Bronchial epithelial cell (primary cell): ENCODE results near the gene ATP8B3. TPM values are rescaled to one million over a fixed set of nuclear protein-coding genes. Genes with fewer than 3 reads are reported as not detected.
"Not testable (repeated sequence)": the region's sequence is repeated elsewhere in the genome, so short reads cannot be mapped to it uniquely, and the experiment has no call there.

ENCODE experiments used
- DNase-seq: peaks from one replicate; pipeline ENCODE4 v3.0.0-alpha.2; 2010; ENCODE audit warnings: low read depth
- FAIRE-seq: peaks from 2 replicates; lab custom pipeline; 2011; peaks lifted over from hg19 to GRCh38; lab: Jason Lieb, UNC
- H3K27me3 ChIP-seq: 2 replicates; pipeline ENCODE4 v1.5.1; 2011; ENCODE audit warnings: low read length; ENCODE audit not compliant: control insufficient read depth, insufficient read depth
- H3K36me3 ChIP-seq: 2 replicates; pipeline ENCODE4 v1.5.1; 2011; ENCODE audit warnings: low read length; ENCODE audit not compliant: control insufficient read depth, insufficient read depth
- H3K4me3 ChIP-seq: 2 replicates; pipeline ENCODE4 v1.5.1; 2011; ENCODE audit warnings: mild to moderate bottlenecking, low read depth, low read length, control low read depth
- CTCF ChIP-seq: IDR thresholded peaks from 2 replicates; pipeline ENCODE4 v1.5.1; 2011; ENCODE audit warnings: mild to moderate bottlenecking, moderate library complexity, low read length, control low read depth, inconsistent platforms; ENCODE audit not compliant: insufficient read depth, severe bottlenecking
- total RNA-seq: library from RNA; depleted of rRNA; stranded (reverse); fragments of >200 nt; gene quantifications from 2 replicates; pipeline ENCODE4 v1.2.1, GENCODE V29; 2014

The ATP8B3 gene
- total RNA-seq, 1 donor from 2014 or later: 0.26 TPM

GRCh38 chr19:1761528-1762242 lies 50.4 kb downstream of the ATP8B3 start:
- DNase-seq (no peak), FAIRE-seq (no peak)
- Histone ChIP-seq H3K4me3 (no peak overlapping the region), H3K27me3 (peaks cover 65% of the 10 kb centered on the region), H3K36me3 (no peaks in the 10 kb centered on the region)
- no peak for TF ChIP-seq CTCF

GRCh38 chr19:1760786-1761527 lies 51.1 kb downstream of the ATP8B3 start:
- H3K36me3 ChIP-seq, DNase-seq, H3K4me3 ChIP-seq, FAIRE-seq: not testable (repeated sequence)
- peaks cover 66% of the 10 kb centered on the region for H3K27me3 ChIP-seq

- no peaks in the 10 kb centered on the region for H3K36me3 ChIP-seq
- FAIRE-seq (no peak), DNase-seq (no peak)
- TF ChIP-seq CTCF: no peak
- peaks cover 64% of the 10 kb centered on the region for H3K27me3 ChIP-seq
- no peak overlapping the region for H3K4me3 ChIP-seq
These were observed 52.1 kb downstream of the ATP8B3 start for GRCh38 chr19:1760020-1760419.

- DNase-seq (no peak), FAIRE-seq (no peak)
- Histone ChIP-seq H3K36me3 (no peaks in the 10 kb centered on the region), H3K4me3 (no peak overlapping the region), H3K27me3 (peaks cover 61% of the 10 kb centered on the region)
- TF ChIP-seq CTCF: no peak
These were observed 52.8 kb downstream of the ATP8B3 start for GRCh38 chr19:1758959-1759903.

GRCh38 chr19:1758231-1758577 lies 53.9 kb downstream of the ATP8B3 start:
- no peak for FAIRE-seq
- Histone ChIP-seq H3K4me3 (no peak overlapping the region), H3K27me3 (peaks cover 53% of the 10 kb centered on the region), H3K36me3 (no peaks in the 10 kb centered on the region)
- DNase-seq: no peak
- TF ChIP-seq CTCF: no peak
